ENCODE measurements around the gene PARD6G. TPM values are rescaled to one million over a fixed set of nuclear protein-coding genes. Genes with fewer than 3 reads are reported as not detected.
"Not testable (repeated sequence)": the region's sequence is repeated elsewhere in the genome, so short reads cannot be mapped to it uniquely, and the experiment has no call there.

Gene PARD6G
- total RNA-seq, 1 donor from 2014 or later = 18.9 TPM

DNA sequence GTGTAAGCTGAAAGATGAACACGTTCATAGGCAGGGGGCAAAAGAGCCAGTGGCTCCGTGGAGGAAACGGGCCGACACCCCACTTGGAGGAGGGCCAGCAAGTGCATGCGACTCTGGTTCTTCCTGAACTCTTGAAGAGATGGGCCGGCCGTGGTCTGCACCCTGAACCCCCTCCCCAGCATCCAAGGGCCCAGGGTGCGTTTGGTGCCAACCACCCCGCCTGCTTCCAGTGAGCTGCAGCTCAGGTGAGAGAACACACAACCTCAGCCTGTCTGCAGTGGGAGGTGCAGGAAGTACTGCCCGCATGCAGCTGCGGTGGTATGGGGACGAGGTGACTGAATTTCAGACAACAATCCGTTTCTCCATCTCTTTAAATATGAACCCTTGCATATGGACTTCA, 79.4 kb downstream of the PARD6G start:
- no peak overlapping the region for H3K27ac Mint-ChIP-seq (ENCODE audit: unreplicated experiment)
- no peak overlapping the region for H3K4me3 Mint-ChIP-seq (ENCODE audit: unreplicated experiment)
- TF ChIP-seq, protein P1, sequence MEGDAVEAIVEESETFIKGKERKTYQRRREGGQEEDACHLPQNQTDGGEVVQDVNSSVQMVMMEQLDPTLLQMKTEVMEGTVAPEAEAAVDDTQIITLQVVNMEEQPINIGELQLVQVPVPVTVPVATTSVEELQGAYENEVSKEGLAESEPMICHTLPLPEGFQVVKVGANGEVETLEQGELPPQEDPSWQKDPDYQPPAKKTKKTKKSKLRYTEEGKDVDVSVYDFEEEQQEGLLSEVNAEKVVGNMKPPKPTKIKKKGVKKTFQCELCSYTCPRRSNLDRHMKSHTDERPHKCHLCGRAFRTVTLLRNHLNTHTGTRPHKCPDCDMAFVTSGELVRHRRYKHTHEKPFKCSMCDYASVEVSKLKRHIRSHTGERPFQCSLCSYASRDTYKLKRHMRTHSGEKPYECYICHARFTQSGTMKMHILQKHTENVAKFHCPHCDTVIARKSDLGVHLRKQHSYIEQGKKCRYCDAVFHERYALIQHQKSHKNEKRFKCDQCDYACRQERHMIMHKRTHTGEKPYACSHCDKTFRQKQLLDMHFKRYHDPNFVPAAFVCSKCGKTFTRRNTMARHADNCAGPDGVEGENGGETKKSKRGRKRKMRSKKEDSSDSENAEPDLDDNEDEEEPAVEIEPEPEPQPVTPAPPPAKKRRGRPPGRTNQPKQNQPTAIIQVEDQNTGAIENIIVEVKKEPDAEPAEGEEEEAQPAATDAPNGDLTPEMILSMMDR (IDR thresholded peaks at IDR 0.05) = no peak
- peaks cover 14% of the 10 kb centered on the region for H3K36me3 Mint-ChIP-seq (ENCODE audit: unreplicated experiment)
- DNase-seq (ENCODE audit: extremely low spot score, unreplicated experiment) = no peak
- peaks cover 25% of the 10 kb centered on the region for H3K4me1 Mint-ChIP-seq (ENCODE audit: unreplicated experiment)
- peaks cover 7% of the 10 kb centered on the region for H3K9me3 Mint-ChIP-seq (ENCODE audit: unreplicated experiment)
- no peaks in the 10 kb centered on the region for H3K27me3 Mint-ChIP-seq (ENCODE audit: unreplicated experiment)

DNA sequence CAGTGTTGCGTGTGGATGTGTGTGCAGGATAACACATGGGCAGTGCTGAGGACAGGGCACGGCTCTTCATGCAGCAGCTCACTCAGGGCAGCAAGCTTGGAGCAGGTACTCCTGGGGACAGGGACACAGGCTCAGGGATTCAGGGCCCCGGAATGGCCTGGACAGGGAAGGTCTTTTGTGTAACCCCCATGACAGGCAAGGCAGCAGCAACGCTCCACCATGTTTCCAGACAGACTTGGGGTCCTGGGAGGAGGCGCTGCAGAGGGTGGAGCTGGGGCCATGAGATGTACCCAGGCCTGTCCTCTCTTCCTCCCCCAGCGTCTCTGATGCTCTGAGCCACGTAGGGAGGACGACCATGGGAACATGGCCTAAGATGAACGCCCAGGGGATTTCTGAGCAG, 80.0 kb downstream of the PARD6G start:
- Mint-ChIP-seq H3K27ac (ENCODE audit: unreplicated experiment) (no peak overlapping the region), H3K4me1 (ENCODE audit: unreplicated experiment) (peaks cover 19% of the 10 kb centered on the region), H3K9me3 (ENCODE audit: unreplicated experiment) (peaks cover 7% of the 10 kb centered on the region), H3K27me3 (ENCODE audit: unreplicated experiment) (no peaks in the 10 kb centered on the region), H3K36me3 (ENCODE audit: unreplicated experiment) (peaks cover 19% of the 10 kb centered on the region), H3K4me3 (ENCODE audit: unreplicated experiment) (no peak overlapping the region)
- TF ChIP-seq, protein P1 (IDR thresholded peaks at IDR 0.05) = no peak
- DNase-seq (ENCODE audit: extremely low spot score, unreplicated experiment) = no peak

DNA sequence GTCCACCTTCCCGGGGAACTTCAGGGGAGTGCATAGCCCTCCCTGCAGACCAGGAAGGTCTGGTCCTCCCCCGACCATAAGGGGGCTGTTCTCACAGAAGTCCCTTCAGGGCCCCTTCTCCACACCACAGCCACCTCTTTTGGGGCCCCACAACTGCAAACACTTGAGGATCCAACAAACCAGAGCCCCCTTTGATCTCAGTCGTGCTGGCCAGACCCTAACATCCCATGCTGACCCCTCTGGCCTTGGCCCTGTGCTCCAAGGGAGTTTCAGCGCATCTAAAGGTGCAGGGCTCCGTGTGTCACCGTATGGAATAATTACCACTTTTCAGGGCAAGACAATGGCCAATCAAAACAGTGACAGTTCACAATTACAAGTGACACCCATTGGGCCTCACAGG, 80.6 kb downstream of the PARD6G start:
- peaks cover 22% of the 10 kb centered on the region for H3K36me3 Mint-ChIP-seq (ENCODE audit: unreplicated experiment)
- DNase-seq (ENCODE audit: extremely low spot score, unreplicated experiment) = no peak
- H3K4me1 Mint-ChIP-seq (ENCODE audit: unreplicated experiment) = peaks cover 17% of the 10 kb centered on the region
- H3K9me3 Mint-ChIP-seq (ENCODE audit: unreplicated experiment) = peaks cover 7% of the 10 kb centered on the region
- no peak overlapping the region for H3K27ac Mint-ChIP-seq (ENCODE audit: unreplicated experiment)
- no peaks in the 10 kb centered on the region for H3K27me3 Mint-ChIP-seq (ENCODE audit: unreplicated experiment)
- no peak overlapping the region for H3K4me3 Mint-ChIP-seq (ENCODE audit: unreplicated experiment)
- TF ChIP-seq, protein P1 (IDR thresholded peaks at IDR 0.05) = no peak

DNA sequence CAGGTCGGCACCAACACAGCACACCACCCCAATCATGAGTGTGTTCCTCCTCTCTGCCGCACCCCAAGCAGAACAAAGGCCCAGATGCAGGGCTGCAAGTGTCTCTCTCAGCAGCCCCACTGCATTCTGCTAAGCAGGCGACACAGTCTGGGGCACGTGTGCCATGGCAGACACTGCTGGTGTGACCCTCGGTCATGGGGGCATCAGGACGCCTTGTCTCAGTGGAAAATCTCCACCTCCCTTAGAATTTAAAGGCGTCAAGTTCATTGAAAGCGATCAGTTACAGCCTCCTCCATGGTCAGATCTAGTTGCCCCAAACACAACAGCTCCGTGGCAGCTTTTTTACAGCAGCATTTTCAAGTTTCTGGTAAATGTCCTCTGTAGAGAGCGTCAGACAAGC, 81.1 kb downstream of the PARD6G start:
- no peak overlapping the region for H3K4me3 Mint-ChIP-seq (ENCODE audit: unreplicated experiment)
- H3K36me3 Mint-ChIP-seq (ENCODE audit: unreplicated experiment) = peaks cover 23% of the 10 kb centered on the region
- no peak overlapping the region for H3K27ac Mint-ChIP-seq (ENCODE audit: unreplicated experiment)
- H3K9me3 Mint-ChIP-seq (ENCODE audit: unreplicated experiment) = peaks cover 7% of the 10 kb centered on the region
- no peaks in the 10 kb centered on the region for H3K27me3 Mint-ChIP-seq (ENCODE audit: unreplicated experiment)
- no peak for DNase-seq (ENCODE audit: extremely low spot score, unreplicated experiment)
- peaks cover 12% of the 10 kb centered on the region for H3K4me1 Mint-ChIP-seq (ENCODE audit: unreplicated experiment)
- TF ChIP-seq, protein P1 (IDR thresholded peaks at IDR 0.05) = no peak

DNA sequence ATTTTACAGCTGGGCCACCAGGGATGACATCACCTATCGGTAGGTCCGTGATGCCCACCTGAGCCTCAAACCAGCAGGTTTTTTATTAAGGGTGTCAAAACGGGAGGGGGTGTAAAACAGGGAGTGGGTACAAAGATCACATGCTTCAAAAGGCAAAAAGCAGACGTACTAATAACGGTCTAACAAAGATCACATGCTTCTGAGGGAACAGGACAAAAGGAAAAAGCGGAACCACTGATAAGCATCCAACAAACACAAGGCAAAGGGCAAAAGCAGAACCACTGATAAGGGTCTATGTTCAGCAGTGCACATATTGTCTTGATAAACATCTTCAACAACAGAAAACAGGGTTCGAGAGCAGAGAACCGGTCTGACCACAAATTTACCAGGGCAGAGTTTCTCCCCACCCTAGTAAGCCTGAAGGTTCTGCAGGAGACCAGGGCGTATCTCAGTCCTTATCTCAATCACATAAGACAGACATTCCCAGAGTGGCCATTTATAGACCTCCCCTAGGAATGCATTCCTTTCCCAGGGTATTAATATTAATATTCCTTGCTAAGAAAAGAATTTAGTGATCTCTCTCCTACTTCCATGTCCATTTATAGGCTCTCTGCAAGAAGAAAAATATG, 82.5 kb downstream of the PARD6G start:
- H3K4me1 Mint-ChIP-seq (ENCODE audit: unreplicated experiment); H3K27ac Mint-ChIP-seq (ENCODE audit: unreplicated experiment); DNase-seq (ENCODE audit: extremely low spot score, unreplicated experiment); H3K9me3 Mint-ChIP-seq (ENCODE audit: unreplicated experiment); H3K4me3 Mint-ChIP-seq (ENCODE audit: unreplicated experiment); H3K27me3 Mint-ChIP-seq (ENCODE audit: unreplicated experiment): not testable (repeated sequence)
- H3K36me3 Mint-ChIP-seq (ENCODE audit: unreplicated experiment) = peaks cover 26% of the 10 kb centered on the region
